GM12878 (cell line): ENCODE measurements around the gene VWA3A. TPM values are rescaled to one million over a fixed set of nuclear protein-coding genes. Genes with fewer than 3 reads are reported as not detected.

Source experiments
- ETV6 ChIP-seq, 2 experiments: fragments of 450-650 bp in 1 of 2; IDR thresholded peaks in 1 of 2; conservative IDR thresholded peaks in 1 of 2; 2 replicates each; pipeline ENCODE4 v1.6.1; 2014; ENCODE audit warnings: antibody characterized with exemption in 1 of 2, borderline replicate concordance in 1 of 2, low read depth in 1 of 2, mild to moderate bottlenecking in 1 of 2, moderate library complexity in 1 of 2
- IRF4 ChIP-seq: IDR thresholded peaks from 2 replicates; pipeline ENCODE4 v1.6.1; 2011; ENCODE audit warnings: low read depth, low read length
- NR2C1 ChIP-seq: fragments of 450-650 bp; IDR thresholded peaks from 2 replicates; pipeline ENCODE4 v1.6.1; 2017; ENCODE audit warnings: antibody characterized with exemption, mild to moderate bottlenecking, moderate library complexity
- NR2C2 ChIP-seq: IDR thresholded peaks from 2 replicates; pipeline ENCODE4 v1.6.1; 2011; ENCODE audit warnings: borderline replicate concordance, low read depth; ENCODE audit not compliant: control insufficient read depth, insufficient read length
- NR2F1 ChIP-seq: fragments of 450-650 bp; conservative IDR thresholded peaks from 2 replicates; pipeline ENCODE4 v1.6.1; 2017; ENCODE audit warnings: mild to moderate bottlenecking
- RBBP5 ChIP-seq: fragments of 200-600 bp; sonication (generic); conservative IDR thresholded peaks from 2 replicates; pipeline ENCODE4 v1.6.1; 2016
- ZNF384 ChIP-seq: IDR thresholded peaks from 2 replicates; pipeline ENCODE4 v1.6.1; 2012; ENCODE audit warnings: low read depth, mild to moderate bottlenecking, low read length, improper control_type of control experiment, borderline replicate concordance
- ZZZ3 ChIP-seq: IDR thresholded peaks from 2 replicates; pipeline ENCODE4 v1.6.1; 2011; ENCODE audit warnings: low read depth; ENCODE audit not compliant: control insufficient read depth, insufficient read length
- polyA plus RNA-seq, 11 experiments: library from polyadenylated mRNA; depleted of rRNA in 4 of 11; unstranded in 6 of 11; stranded (reverse) in 5 of 11; fragments of >200 nt; fragmentation: Nextera tagmentation in 4 of 11; fragmentation: Illumina TruSeq in 1 of 11; extraction: Ambion mirVana in 4 of 11; extraction: Trizol in 1 of 11; gene quantifications; 1 replicate in 1 of 11; 2 replicates in 10 of 11; pipeline versions ENCODE4 v1.2.1 to v1.2.3, GENCODE V29; 2011 to 2016; ENCODE audit warnings: inconsistent platforms in 2 of 11, missing spikeins in 2 of 11, low read depth in 1 of 11
- total RNA-seq, 4 experiments: library from RNA; depleted of rRNA in 3 of 4; stranded (reverse); fragments of >200 nt in 3 of 4; fragmentation: Illumina TruSeq in 1 of 4; extraction: Trizol in 1 of 4; gene quantifications; 2 replicates each; pipeline versions ENCODE4 v1.2.1 to v1.2.3, GENCODE V29; 2013 to 2021
- TF ChIP-seq, protein P1 (sequence below): fragments of 450-650 bp; IDR thresholded peaks from 2 replicates; pipeline ENCODE4 v1.6.1; 2018; ENCODE audit warnings: borderline replicate concordance, mild to moderate bottlenecking; ENCODE audit not compliant: partially characterized antibody
- TF ChIP-seq, protein P2 (sequence below): IDR thresholded peaks from 2 replicates; pipeline ENCODE4 v1.6.1; 2011; ENCODE audit warnings: mild to moderate bottlenecking, low read depth, low read length, moderate library complexity; ENCODE audit not compliant: insufficient replicate concordance
- TF ChIP-seq, protein P3 (sequence below): fragments of 150-350 bp; IDR thresholded peaks from 2 replicates; pipeline ENCODE4 v1.6.1; 2014; ENCODE audit warnings: mild to moderate bottlenecking, low read depth, low read length

VWA3A gene
- total and polyA plus RNA-seq, 10 of the 15 experiments (the other 5 are each of a cell fraction or from before 2014, with no cell fraction given), result 0.01 TPM; not detected in 9

DNA sequence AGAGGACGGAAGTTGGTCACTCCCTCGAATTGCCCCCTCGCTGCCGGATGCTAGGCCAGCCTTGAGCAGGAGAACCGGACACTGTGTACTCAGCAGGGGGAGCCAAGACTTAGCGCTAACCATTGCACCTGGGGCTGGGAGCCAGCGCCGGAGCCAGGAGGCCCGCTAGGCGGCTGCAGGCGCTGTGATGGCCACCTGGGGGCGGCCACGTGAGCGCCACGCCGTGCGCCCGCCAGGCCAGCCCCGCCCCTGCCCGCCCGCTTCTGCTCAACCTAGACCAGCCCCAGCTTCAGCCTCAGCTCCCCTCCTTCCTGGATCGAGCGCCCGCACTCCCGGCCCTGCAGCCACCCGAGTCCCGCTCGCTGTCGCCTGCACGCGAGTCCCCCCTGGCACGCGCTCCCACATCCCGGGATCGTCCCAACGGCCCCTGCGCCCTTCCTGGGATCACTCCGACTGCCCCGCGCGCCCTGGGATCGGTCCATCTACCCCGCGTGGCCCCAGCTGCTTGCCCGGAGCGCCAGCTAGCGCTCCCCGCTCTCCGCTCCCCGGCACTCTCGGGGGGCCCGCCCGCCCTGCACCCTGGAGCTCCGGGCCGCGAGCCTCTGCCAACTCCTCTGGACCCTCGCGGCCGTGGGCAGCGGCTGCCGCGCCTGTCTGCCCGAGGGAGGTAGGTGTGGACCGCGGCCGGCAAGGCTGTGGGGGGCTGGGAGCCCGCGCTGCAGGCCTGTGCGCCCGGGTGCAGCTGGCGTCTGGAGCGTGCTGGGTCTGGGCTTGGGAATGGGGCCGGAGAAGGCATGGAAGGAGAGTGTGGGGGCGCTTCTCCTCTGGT, 113.9 kb downstream of the VWA3A start, which contains the start of gene EEF2K (continued):
- TF ChIP-seq ZNF384 (no peak), ZZZ3 (no peak), IRF4 (no peak), RBBP5 (no peak), NR2F1 (peak; percentile 61; the same call in 1 of the 2 replicates), NR2C2 (no peak), ETV6 (conservative IDR thresholded peaks at IDR 0.05 in 1 of 2, IDR thresholded peaks at IDR 0.05 in 1 of 2; ENCODE audit: borderline replicate concordance in 1 of 2, low read depth in 1 of 2) (no peak), NR2C1 (no peak)
- TF ChIP-seq, protein P1, sequence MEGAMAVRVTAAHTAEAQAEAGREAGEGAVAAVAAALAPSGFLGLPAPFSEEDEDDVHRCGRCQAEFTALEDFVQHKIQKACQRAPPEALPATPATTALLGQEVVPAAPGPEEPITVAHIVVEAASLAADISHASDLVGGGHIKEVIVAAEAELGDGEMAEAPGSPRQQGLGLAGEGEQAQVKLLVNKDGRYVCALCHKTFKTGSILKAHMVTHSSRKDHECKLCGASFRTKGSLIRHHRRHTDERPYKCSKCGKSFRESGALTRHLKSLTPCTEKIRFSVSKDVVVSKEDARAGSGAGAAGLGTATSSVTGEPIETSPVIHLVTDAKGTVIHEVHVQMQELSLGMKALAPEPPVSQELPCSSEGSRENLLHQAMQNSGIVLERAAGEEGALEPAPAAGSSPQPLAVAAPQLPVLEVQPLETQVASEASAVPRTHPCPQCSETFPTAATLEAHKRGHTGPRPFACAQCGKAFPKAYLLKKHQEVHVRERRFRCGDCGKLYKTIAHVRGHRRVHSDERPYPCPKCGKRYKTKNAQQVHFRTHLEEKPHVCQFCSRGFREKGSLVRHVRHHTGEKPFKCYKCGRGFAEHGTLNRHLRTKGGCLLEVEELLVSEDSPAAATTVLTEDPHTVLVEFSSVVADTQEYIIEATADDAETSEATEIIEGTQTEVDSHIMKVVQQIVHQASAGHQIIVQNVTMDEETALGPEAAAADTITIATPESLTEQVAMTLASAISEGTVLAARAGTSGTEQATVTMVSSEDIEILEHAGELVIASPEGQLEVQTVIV, result no peak
- TF ChIP-seq, protein P2, sequence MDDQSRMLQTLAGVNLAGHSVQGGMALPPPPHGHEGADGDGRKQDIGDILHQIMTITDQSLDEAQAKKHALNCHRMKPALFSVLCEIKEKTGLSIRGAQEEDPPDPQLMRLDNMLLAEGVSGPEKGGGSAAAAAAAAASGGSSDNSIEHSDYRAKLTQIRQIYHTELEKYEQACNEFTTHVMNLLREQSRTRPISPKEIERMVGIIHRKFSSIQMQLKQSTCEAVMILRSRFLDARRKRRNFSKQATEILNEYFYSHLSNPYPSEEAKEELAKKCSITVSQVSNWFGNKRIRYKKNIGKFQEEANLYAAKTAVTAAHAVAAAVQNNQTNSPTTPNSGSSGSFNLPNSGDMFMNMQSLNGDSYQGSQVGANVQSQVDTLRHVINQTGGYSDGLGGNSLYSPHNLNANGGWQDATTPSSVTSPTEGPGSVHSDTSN, result no peak
- TF ChIP-seq, protein P3, sequence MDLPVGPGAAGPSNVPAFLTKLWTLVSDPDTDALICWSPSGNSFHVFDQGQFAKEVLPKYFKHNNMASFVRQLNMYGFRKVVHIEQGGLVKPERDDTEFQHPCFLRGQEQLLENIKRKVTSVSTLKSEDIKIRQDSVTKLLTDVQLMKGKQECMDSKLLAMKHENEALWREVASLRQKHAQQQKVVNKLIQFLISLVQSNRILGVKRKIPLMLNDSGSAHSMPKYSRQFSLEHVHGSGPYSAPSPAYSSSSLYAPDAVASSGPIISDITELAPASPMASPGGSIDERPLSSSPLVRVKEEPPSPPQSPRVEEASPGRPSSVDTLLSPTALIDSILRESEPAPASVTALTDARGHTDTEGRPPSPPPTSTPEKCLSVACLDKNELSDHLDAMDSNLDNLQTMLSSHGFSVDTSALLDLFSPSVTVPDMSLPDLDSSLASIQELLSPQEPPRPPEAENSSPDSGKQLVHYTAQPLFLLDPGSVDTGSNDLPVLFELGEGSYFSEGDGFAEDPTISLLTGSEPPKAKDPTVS, result no peak

Other genes with a start within 250 kb of the VWA3A start
- 17.7 and 21.0 TPM in 2 replicates for gene NPIPB4, start 234.8 kb upstream of the VWA3A start, total RNA-seq (2014; rRNA removed)
- gene NPIPB4, start 234.8 kb upstream of the VWA3A start, total RNA-seq (2014; rRNA removed; fragmentation: Illumina TruSeq; extraction: Trizol), result 41.2 and 47.0 TPM in 2 replicates
- 67.4 and 107 TPM in 2 replicates for gene NPIPB4, start 234.8 kb upstream of the VWA3A start, total RNA-seq (2021)
- 124 and 130 TPM in 2 replicates for gene NPIPB4, start 234.8 kb upstream of the VWA3A start, polyA plus RNA-seq (2011; rRNA removed)
- 45.2 and 52.4 TPM in 2 replicates for gene NPIPB4, start 234.8 kb upstream of the VWA3A start, polyA plus RNA-seq (2014; fragmentation: Illumina TruSeq; extraction: Trizol)
- gene NPIPB4, start 234.8 kb upstream of the VWA3A start, polyA plus RNA-seq (2014; fragmentation: Nextera tagmentation; extraction: Ambion mirVana), result 1 to 10 TPM; 1.3 to 2.5 TPM
- 38.8 and 40.0 TPM in 2 replicates for gene NPIPB4, start 234.8 kb upstream of the VWA3A start, polyA plus RNA-seq (2014; rRNA removed)
- 10 to 100 TPM; 29.1 to 42.0 TPM for gene NPIPB4, start 234.8 kb upstream of the VWA3A start, polyA plus RNA-seq (2016; fragmentation: Nextera tagmentation; extraction: Ambion mirVana)
- gene UQCRC2, start 139.2 kb upstream of the VWA3A start, total RNA-seq (2014; rRNA removed), result 357 and 361 TPM in 2 replicates
- 422 and 424 TPM in 2 replicates for gene UQCRC2, start 139.2 kb upstream of the VWA3A start, total RNA-seq (2014; rRNA removed; fragmentation: Illumina TruSeq; extraction: Trizol)
- gene UQCRC2, start 139.2 kb upstream of the VWA3A start, total RNA-seq (2021), result 307 and 335 TPM in 2 replicates
- 563 and 679 TPM in 2 replicates for gene UQCRC2, start 139.2 kb upstream of the VWA3A start, polyA plus RNA-seq (2011; rRNA removed)
- 324 and 389 TPM in 2 replicates for gene UQCRC2, start 139.2 kb upstream of the VWA3A start, polyA plus RNA-seq (2014; fragmentation: Illumina TruSeq; extraction: Trizol)
- gene UQCRC2, start 139.2 kb upstream of the VWA3A start, polyA plus RNA-seq (2014; fragmentation: Nextera tagmentation; extraction: Ambion mirVana), result 100 to 1,000 TPM; 256 to 277 TPM
- gene UQCRC2, start 139.2 kb upstream of the VWA3A start, polyA plus RNA-seq (2014; rRNA removed), result 239 and 273 TPM in 2 replicates
- gene UQCRC2, start 139.2 kb upstream of the VWA3A start, polyA plus RNA-seq (2016; fragmentation: Nextera tagmentation; extraction: Ambion mirVana), result 100 to 1,000 TPM; 330 to 340 TPM
- gene PDZD9, start 91.4 kb upstream of the VWA3A start, total RNA-seq (2014; rRNA removed), result not detected in 2 replicates
- not detected in 2 replicates for gene PDZD9, start 91.4 kb upstream of the VWA3A start, total RNA-seq (2014; rRNA removed; fragmentation: Illumina TruSeq; extraction: Trizol)
- gene PDZD9, start 91.4 kb upstream of the VWA3A start, total RNA-seq (2021), result not detected in 2 replicates
- gene PDZD9, start 91.4 kb upstream of the VWA3A start, polyA plus RNA-seq (2011; rRNA removed), result not detected in 2 replicates
- gene PDZD9, start 91.4 kb upstream of the VWA3A start, polyA plus RNA-seq (2014; fragmentation: Illumina TruSeq; extraction: Trizol), result not detected in 2 replicates
- gene PDZD9, start 91.4 kb upstream of the VWA3A start, polyA plus RNA-seq (2014; fragmentation: Nextera tagmentation; extraction: Ambion mirVana), result under 1 TPM; 0.07 to 0.13 TPM
- not detected in 2 replicates for gene PDZD9, start 91.4 kb upstream of the VWA3A start, polyA plus RNA-seq (2014; rRNA removed)
- gene PDZD9, start 91.4 kb upstream of the VWA3A start, polyA plus RNA-seq (2016; fragmentation: Nextera tagmentation; extraction: Ambion mirVana), result under 1 TPM in 1 of 2 experiments, not detected in 1; 0.15 TPM
- 16.6 and 19.5 TPM in 2 replicates for gene MOSMO, start 84.4 kb upstream of the VWA3A start, total RNA-seq (2014; rRNA removed)
- 15.4 and 18.9 TPM in 2 replicates for gene MOSMO, start 84.4 kb upstream of the VWA3A start, total RNA-seq (2014; rRNA removed; fragmentation: Illumina TruSeq; extraction: Trizol)
- 10.0 and 10.9 TPM in 2 replicates for gene MOSMO, start 84.4 kb upstream of the VWA3A start, total RNA-seq (2021)
- 26.7 and 32.7 TPM in 2 replicates for gene MOSMO, start 84.4 kb upstream of the VWA3A start, polyA plus RNA-seq (2011; rRNA removed)
- gene MOSMO, start 84.4 kb upstream of the VWA3A start, polyA plus RNA-seq (2014; fragmentation: Illumina TruSeq; extraction: Trizol), result 20.8 and 22.8 TPM in 2 replicates
- 1 to 10 TPM; 2.2 to 7.3 TPM for gene MOSMO, start 84.4 kb upstream of the VWA3A start, polyA plus RNA-seq (2014; fragmentation: Nextera tagmentation; extraction: Ambion mirVana)
- gene MOSMO, start 84.4 kb upstream of the VWA3A start, polyA plus RNA-seq (2014; rRNA removed), result 13.4 and 13.5 TPM in 2 replicates
- gene MOSMO, start 84.4 kb upstream of the VWA3A start, polyA plus RNA-seq (2016; fragmentation: Nextera tagmentation; extraction: Ambion mirVana), result 1 to 10 TPM; 1.7 to 2.5 TPM
- gene SDR42E2, start 70.0 kb downstream of the VWA3A start, total RNA-seq (2014; rRNA removed), result not detected in 2 replicates
- 0.05 TPM in 1 of 2 replicates, not detected in the other for gene SDR42E2, start 70.0 kb downstream of the VWA3A start, total RNA-seq (2014; rRNA removed; fragmentation: Illumina TruSeq; extraction: Trizol)
- gene SDR42E2, start 70.0 kb downstream of the VWA3A start, total RNA-seq (2021), result not detected in 2 replicates
- 0.06 and 0.07 TPM in 2 replicates for gene SDR42E2, start 70.0 kb downstream of the VWA3A start, polyA plus RNA-seq (2011; rRNA removed)
- gene SDR42E2, start 70.0 kb downstream of the VWA3A start, polyA plus RNA-seq (2014; fragmentation: Illumina TruSeq; extraction: Trizol), result 0.01 TPM in 1 of 2 replicates, not detected in the other
- under 1 TPM; 0.05 to 0.09 TPM for gene SDR42E2, start 70.0 kb downstream of the VWA3A start, polyA plus RNA-seq (2014; fragmentation: Nextera tagmentation; extraction: Ambion mirVana)
- gene SDR42E2, start 70.0 kb downstream of the VWA3A start, polyA plus RNA-seq (2014; rRNA removed), result not detected in 2 replicates
- gene SDR42E2, start 70.0 kb downstream of the VWA3A start, polyA plus RNA-seq (2016; fragmentation: Nextera tagmentation; extraction: Ambion mirVana), result under 1 TPM; 0.09 TPM
- gene EEF2K, start 113.7 kb downstream of the VWA3A start, total RNA-seq (2014; rRNA removed), result 11.1 and 11.9 TPM in 2 replicates
- 14.6 and 14.7 TPM in 2 replicates for gene EEF2K, start 113.7 kb downstream of the VWA3A start, total RNA-seq (2014; rRNA removed; fragmentation: Illumina TruSeq; extraction: Trizol)
- 26.7 and 29.6 TPM in 2 replicates for gene EEF2K, start 113.7 kb downstream of the VWA3A start, total RNA-seq (2021)
- gene EEF2K, start 113.7 kb downstream of the VWA3A start, polyA plus RNA-seq (2011; rRNA removed), result 13.4 and 23.0 TPM in 2 replicates
- gene EEF2K, start 113.7 kb downstream of the VWA3A start, polyA plus RNA-seq (2014; fragmentation: Illumina TruSeq; extraction: Trizol), result 11.6 and 19.2 TPM in 2 replicates
- 1 to 10 TPM; 2.0 to 2.4 TPM for gene EEF2K, start 113.7 kb downstream of the VWA3A start, polyA plus RNA-seq (2014; fragmentation: Nextera tagmentation; extraction: Ambion mirVana)
- gene EEF2K, start 113.7 kb downstream of the VWA3A start, polyA plus RNA-seq (2014; rRNA removed), result 12.6 and 14.9 TPM in 2 replicates
- 10 to 100 TPM; 10.3 to 10.6 TPM for gene EEF2K, start 113.7 kb downstream of the VWA3A start, polyA plus RNA-seq (2016; fragmentation: Nextera tagmentation; extraction: Ambion mirVana)
- gene POLR3E, start 204.9 kb downstream of the VWA3A start, total RNA-seq (2014; rRNA removed), result 34.6 and 36.8 TPM in 2 replicates
- 39.1 and 41.0 TPM in 2 replicates for gene POLR3E, start 204.9 kb downstream of the VWA3A start, total RNA-seq (2014; rRNA removed; fragmentation: Illumina TruSeq; extraction: Trizol)
- 52.0 and 54.0 TPM in 2 replicates for gene POLR3E, start 204.9 kb downstream of the VWA3A start, total RNA-seq (2021)
- gene POLR3E, start 204.9 kb downstream of the VWA3A start, polyA plus RNA-seq (2011; rRNA removed), result 49.4 and 79.5 TPM in 2 replicates
- 30.0 and 57.6 TPM in 2 replicates for gene POLR3E, start 204.9 kb downstream of the VWA3A start, polyA plus RNA-seq (2014; fragmentation: Illumina TruSeq; extraction: Trizol)
- 10 to 100 TPM; 11.1 to 15.5 TPM for gene POLR3E, start 204.9 kb downstream of the VWA3A start, polyA plus RNA-seq (2014; fragmentation: Nextera tagmentation; extraction: Ambion mirVana)
- gene POLR3E, start 204.9 kb downstream of the VWA3A start, polyA plus RNA-seq (2014; rRNA removed), result 42.0 and 48.5 TPM in 2 replicates
- gene POLR3E, start 204.9 kb downstream of the VWA3A start, polyA plus RNA-seq (2016; fragmentation: Nextera tagmentation; extraction: Ambion mirVana), result 10 to 100 TPM; 35.2 to 40.2 TPM